ENCODE data around the gene RNF112.

RNF112 gene, protein sequence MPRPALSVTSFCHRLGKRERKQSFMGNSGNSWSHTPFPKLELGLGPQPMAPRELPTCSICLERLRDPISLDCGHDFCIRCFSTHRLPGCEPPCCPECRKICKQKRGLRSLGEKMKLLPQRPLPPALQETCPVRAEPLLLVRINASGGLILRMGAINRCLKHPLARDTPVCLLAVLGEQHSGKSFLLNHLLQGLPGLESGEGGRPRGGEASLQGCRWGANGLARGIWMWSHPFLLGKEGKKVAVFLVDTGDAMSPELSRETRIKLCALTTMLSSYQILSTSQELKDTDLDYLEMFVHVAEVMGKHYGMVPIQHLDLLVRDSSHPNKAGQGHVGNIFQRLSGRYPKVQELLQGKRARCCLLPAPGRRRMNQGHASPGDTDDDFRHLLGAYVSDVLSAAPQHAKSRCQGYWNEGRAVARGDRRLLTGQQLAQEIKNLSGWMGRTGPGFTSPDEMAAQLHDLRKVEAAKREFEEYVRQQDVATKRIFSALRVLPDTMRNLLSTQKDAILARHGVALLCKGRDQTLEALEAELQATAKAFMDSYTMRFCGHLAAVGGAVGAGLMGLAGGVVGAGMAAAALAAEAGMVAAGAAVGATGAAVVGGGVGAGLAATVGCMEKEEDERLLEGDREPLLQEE

DNA sequence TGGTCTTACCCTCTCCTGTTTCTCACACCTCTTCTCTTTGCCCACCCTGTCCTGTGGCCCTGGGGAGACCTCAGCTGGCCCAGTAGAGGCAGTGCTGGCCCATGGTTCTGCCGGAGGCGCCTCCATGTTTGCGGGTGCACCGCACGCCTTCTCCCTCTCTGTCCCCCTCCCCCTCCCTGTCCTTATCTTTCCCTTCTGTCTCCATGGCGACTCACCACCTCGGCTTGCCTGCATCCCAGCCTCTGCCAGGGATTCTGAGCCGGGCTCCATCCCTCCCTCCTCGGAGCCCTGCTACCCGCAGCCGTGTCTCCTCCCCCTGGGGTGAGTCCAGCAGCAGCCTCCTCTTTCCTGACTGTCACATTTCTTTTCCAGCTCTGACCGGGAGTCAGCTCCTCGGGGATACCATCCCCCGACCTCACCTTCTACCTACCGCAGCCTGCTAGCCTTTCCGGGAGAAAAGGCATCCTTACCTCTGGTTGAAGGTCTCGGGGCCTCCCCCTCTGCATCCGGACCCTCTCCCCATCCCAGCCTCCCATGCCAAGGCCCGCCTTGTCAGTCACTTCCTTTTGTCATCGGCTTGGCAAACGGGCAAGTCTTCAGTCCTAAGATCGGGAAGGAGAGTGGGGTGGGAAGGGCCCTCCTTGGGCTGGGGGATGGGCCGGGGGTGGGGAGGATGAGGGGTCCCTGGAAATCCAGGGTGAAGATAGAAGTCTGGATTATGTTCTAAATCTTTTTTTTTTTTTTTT, at the start of gene RNF112:
Gene RNF112 (plus strand): TSS at position 358 of the 746 bp plus-strand sequence. CDS start 177 bp downstream, at position 535.
- ATAC-seq (no peak), DNase-seq (no peak)

DNA sequence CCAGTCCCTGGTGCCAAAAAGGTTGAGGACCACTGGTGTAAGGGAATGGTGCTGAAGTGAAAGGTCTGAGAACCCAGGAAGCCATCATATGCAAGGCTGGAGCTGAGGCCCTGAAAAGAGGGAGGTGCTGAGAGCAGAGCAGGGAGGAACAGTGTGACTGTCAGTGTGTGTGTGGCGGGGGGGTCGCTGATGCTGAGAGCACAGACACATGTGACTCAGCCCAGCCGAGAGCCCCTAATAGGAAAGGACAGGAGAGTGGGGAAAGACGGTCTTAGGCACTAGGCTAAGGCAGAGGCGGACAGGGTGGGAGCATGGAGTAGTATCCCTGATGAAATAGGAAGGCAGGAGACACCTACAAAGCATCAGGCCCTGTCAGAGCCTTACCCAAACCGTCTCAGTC, 49.7 kb upstream of the RNF112 start:
- no peak for DNase-seq
- ATAC-seq, result no peak

DNA sequence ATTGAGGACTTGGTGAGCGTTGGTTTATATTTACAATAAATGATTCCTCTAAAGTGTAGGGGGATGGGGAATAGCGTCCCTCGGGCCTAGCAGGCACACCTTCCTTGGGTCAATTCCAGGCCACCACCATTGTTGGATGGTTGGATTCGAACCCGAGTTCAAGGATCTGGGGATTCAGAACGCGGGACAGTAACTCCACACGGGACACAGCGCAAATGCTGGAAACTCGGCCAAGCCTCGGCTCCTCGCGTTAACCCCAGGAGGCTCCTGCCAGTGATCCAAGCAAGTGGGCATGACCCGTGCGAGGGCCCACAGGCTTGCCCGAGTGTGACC, 49.1 kb upstream of the RNF112 start:
- DNase-seq (no peak), ATAC-seq (no peak)

DNA sequence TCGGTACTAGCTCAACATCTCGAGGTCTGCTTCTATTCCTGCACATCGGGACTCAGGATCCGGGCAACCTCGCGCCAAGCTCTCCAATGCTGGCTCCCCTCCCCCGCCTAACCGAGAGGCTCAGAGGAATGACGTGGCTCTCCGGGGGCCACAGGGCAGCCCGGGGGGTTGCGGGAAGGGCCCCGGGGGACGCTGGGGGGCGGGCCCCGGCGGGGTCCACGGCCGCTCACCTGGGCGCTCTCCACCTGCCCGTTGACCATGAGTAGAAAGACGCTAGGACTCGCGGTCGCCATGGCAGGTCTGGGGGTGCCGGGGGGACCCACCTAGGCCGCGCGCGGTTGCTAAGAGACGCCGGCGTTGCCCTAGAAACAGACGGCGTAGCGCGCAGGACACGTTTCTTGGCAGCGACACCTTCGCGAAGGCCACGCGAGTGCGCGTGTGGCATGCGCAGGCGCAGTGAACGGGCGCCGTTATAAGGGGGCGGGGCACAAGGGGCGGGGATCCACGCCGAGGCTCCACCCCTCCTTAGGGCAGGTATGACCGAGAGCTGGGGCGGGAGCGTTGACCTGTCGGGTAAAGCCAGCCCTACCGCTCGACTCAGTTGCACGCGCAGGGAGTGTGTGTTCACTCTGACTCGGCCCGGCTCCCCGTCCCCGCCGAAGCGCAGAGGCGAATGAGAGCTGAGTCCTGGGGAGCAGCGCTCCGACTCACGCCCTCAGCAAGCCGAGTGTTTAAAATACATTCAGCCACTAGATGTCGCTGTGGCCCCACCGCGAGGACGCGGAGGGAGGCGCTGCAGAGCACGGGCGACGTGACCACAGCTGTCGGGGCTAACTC, 48.5 kb upstream of the RNF112 start, which contains the start of gene B9D1:
Gene B9D1 (minus strand): TSS at position 447 of the 837 bp plus-strand sequence. CDS start 154 bp downstream, at position 293.
- peak; percentile 92 for DNase-seq

DNA sequence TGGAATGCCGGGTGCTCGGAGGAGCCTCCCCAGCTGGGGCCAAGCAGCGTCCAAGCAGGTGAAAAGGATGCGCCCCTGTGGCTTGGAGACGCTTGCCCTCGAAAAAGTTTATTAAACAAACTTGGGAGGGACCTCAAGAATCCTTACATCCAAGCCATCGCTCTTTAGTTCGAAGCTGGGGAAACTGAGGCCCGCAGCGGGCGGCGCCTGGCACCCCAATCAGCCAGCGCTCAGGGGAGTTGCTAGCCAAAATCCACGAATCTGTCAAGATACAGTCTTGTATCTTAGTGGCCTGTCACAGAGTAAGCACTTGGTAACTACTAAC, 48.0 kb upstream of the RNF112 start:
- no peak for ATAC-seq
- DNase-seq, result no peak

More for the DNA sequence above, 48.5 kb upstream of the RNF112 start, which contains the start of gene B9D1:
- peak; percentile 83 for ATAC-seq

DNA sequence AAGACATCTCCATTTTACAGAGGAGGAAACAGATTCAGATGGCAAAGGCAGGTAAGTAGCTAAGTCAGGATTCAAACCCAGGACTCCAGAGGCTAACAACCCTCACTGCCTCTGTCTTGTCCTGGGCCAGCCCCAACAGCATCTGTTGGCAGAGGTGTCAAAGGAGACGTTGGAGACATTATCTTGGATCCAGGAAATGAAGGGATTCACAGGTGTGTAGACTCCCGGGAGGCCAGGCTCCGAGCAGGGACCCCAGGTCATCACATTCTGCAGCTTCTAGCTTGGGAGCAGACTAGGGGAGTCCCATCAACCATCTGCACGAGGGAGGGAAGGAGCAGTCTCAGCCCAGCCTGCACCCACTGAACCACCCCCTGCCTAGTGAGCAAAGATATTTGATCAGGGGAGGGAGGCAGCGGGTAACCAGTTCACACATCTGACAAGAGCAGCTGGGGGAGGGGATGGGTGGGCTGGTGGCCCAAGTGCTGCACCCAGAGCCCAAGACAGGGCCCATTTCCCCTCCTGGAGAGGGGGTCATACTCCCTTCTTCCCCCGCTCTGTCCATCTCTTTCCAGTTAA, 47.5 kb upstream of the RNF112 start:
- DNase-seq (no peak), ATAC-seq (no peak)

DNA sequence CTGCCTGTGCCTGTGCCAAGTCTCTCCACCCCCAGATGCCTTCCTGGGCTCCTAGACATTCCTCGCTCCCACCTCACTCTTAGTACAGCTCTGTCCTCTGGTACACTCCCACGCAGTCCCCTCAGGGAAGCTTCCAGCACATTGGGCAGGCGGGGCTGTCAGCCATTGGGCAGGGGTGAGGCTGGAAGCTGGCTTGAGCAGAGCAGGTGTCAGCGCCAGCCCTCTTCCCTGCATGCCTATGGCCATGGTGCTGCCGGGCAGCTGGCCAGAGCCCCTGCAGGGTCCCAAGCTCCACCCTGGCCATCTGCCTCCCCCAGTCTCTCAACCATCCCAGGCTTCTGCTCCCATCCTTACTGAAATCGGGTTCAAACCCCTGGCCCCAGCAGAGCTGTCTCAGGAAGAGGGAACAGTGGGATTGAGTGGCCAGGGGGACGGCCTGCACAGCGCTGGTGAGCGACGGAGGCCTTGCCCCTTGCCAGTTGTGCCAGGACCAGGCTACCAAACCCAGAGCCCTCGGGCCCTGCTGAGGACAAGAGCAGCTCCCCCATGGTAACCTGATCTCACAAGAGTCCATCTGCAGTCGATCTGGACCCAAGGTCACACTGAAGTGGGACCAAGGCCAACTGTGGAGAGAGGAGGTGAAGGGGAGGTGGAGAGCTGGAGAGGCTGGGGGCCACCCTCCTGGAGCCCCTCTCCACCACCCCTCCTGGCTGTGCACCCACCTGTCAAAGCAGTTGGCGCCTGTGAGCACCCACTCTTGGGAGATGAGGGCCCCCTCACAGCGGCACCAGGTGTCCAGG, 46.1 kb upstream of the RNF112 start:
- DNase-seq, result no peak
- no peak for ATAC-seq

DNA sequence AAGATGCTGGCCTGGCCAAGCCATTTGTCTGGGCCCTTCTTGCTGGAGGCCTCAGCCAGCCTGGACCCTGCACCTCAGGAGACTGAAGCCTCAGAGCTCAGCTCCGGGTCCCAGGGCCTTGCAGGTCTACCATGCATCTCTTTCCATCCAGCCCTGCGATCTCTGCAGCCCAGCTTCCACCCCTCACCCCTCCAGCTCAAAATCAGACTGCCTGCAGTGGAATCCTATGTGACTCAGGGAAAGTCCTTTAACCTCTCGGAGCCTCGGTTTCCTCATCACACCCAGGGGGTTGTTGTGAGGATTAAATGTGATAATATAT, 45.6 kb upstream of the RNF112 start:
- ATAC-seq (no peak), DNase-seq (no peak)

DNA sequence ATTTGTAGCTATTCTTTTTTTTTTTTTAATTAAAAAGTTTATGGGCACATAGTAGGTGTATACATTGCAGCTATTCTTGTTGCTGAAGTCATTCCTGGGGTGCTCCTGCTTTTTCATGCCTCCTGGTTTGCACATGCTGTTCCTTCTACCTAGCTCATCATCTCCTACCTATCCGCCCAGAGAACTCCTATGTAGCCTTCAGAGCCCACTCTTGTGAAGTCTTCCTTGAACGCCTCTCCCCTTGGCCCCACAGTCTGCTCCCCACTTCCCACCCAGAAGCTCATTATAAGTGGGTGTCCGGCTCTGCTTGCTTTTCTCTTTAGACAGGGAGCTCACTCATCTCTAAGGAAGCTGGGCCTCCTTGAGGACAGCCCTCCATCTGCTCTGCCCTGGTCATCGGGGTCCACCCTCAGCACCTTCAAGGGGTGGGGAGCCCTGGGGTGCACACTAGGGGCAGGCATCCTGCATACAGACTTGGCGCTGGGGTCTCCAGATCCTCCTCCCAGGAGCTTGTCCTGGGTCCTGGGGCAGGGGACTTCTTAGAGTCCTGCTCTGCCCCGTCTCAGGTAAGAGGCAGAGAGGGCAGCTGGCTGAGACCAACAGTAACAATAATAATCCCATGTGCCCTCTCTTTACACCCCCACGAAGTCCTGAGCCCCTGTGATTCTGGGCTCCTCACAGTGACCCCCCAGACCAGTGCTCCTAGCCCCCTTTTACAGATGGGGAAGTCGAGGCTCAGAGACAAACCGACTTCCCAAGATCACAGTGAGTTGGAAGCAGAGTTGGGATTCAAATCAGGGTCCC, 45.0 kb upstream of the RNF112 start:
- ATAC-seq, result no peak
- DNase-seq, result no peak

DNA sequence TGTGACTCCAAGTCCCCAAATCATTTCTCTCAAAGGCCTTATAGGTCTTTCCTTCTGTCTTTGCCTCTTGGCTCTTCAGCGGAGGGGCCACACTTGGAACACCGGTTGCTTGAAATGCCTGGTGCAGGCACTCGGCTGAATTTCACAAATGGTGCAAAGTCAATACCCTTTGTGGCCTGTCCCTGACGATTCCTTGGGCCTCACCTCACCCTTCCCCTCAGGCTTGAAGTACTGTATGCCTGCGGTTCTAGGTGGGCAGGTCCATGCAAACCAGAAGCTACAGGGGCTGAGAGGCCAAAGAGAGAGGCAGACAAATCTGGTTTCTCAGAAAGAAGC, 44.4 kb upstream of the RNF112 start:
- no peak for ATAC-seq

DNA sequence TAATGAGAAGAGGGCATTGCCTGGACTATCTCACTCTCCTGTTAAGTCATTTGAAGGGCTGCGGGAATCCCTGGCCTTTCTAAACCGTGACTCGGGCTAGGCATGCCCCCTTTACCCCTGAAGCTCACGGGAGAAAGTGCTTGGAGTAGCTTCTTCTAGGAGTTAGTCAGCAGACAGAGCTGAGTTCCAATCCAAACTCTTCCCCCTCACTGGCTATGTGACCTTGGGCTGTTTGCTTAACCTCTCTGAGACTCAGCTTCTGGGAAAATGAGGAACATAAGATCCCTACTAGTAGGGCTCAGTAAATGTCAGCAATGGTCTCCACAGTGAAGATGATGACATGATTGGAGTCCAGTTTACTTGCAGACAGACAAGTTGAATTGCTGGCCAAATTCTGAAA, 42.8 kb upstream of the RNF112 start:
- no peak for ATAC-seq
- no peak for DNase-seq

More for the DNA sequence above, 44.4 kb upstream of the RNF112 start:
- no peak for DNase-seq

DNA sequence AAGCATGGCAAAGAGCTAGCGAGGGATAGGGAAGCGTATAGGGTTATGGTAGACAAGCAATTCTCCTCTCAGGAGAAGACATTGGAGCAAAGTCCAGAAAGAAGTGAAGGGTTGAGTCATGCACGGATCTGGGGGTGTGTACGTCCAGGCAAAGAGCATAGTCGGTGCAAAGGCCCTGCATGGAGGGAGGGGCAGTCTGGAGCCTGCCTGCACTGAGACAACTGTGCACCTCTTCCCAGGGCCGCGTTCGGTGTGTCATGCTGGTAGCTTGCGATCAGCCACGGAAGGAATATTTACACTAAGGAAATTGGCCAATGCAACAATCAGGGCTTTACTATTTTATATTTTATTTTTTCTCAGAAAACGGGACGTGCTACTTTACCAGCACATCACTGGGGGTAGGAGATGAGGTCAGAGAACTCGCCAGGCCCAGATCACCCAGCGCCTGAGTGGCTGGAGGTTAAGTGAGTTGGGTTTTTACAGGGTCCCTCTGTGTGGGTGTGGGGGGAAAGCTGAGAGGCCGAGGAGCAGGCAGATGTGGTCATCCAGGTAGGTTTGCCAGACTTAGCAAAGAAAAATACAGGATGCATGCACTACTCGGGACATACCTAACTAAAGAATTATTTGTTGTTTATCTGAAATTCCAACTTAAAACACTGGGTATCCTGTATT, 41.8 kb upstream of the RNF112 start:
- ATAC-seq (no peak), DNase-seq (no peak)

DNA sequence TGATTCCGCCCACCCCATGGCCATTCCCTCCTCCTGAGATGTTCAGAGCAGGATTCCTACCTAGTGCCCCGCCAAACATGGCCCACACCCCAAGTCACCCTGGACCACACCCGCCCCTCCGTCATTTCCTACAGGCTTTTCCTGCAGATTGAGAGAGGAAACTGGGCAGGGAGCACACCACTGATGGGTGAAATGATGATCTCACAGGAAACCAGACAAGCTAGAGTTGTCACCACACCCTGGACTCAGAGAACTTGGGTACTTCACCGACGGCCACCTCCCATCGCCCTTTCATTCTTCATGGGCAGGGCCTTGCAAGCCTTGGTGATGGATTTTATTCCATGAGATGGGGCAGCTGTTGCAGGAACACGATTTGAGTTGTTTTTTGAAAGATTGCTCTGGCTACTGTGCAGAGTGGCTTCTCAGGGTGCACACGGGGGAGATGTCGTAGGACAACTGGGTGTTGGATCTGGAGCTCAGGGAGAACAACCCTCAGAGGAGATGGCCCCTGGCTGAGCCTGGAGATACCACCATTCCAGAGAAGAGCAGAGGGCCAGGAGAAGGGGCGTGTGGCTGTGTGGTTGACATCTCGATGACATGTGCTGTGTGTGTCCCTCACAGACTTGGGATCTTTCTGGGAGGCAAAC, 41.1 kb upstream of the RNF112 start:
- no peak for DNase-seq
- peak; percentile 24 for ATAC-seq

DNA sequence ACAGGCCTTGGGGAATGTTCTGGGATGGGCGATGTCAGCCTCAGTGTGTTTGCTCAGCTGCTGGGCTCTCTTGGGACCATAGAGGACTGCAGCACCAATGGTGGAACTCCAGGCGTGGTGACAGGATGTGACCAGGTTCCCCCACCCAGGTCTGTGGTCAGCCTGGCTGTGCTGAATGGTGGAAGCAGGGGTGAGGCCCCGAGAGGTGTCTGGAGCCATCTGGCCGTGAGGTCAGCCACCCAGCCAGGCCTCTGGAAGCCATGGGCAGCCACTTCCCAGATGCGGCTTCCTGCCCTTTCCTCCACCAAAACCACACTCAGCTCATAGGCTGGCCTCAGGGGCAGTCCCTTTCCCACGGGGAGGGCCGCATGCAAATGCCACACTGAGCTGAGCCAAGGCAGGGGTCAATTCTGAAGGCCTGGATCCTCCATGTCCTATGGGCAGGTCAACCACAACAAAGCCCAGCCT, 40.5 kb upstream of the RNF112 start:
- peak; percentile 16 for ATAC-seq

DNA sequence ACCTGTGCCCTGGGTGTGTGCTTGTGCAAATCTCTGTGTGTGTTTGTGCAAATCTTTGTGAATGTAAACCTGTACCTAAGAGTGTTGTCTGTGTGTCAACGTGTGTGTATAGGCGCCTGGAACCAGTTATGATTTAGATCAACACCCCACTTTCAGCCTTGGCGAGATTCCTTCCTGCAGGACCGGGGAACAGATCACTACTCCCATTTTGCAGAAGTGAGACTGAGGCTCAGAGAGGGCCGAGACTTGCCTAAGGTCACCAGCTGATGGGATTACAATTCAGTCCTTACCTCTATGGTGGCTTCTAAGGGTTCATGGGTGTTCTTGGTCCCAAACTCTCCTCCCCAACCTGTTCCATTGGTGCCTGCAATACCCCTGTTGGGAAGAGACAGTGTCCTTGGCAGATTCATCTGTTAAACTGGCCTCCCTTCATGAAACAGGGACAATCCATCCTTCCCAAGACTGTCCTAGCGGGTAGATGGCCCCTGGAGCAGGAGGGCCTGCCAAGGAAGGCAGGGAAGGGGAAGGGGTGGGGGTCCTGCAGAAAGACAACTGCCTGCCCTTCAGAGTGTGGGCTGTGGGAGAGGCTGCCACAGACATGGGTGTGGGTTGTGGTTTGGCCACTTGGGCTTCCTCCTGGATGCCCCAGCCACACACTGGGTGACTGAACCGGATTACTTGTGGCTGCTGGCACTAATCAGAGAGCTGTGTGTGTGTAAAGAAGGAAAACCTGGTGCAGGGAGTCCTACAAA, 39.6 kb upstream of the RNF112 start:
- DNase-seq (no peak), ATAC-seq (no peak)

More for the DNA sequence above, 40.5 kb upstream of the RNF112 start:
- peak; percentile 33 for DNase-seq

DNA sequence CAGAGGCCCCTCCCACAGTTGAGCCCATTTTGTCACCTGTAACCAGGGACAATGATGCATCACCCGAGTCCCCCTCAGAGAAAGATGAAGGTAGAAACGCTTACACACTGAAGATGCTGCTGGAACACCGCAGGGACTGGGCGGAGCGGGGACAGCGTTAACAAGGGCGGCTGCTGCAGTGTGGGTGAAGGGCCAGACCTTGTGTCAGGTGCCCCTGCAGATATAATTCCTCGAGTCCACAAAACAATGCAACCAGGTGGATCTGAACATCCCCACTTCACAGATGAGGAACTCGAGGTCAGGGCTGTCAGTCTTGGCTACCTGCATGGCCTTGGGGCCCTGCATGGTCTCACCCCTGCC, 39.0 kb upstream of the RNF112 start:
- ATAC-seq, result peak; percentile 7
- no peak for DNase-seq

DNA sequence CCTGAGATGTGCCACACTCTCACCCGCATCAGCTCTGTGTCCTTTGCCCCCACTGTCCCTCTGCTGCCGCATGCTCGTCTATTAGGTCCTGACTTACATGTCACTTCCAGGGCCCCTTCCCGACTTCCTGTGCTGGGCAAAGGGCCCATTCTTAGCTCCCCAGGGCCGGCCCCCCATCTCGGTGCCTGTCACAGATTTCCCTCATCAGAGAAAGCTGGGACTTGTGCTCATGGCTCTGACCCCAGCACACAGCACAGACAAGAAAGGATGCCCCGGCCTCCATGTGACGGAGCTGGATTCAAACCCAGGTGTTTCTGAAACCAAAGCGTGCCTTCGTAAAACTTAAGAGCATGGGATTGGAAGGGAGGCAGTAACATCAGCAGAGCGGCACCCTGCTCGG, 38.6 kb upstream of the RNF112 start:
- no peak for DNase-seq
- no peak for ATAC-seq

DNA sequence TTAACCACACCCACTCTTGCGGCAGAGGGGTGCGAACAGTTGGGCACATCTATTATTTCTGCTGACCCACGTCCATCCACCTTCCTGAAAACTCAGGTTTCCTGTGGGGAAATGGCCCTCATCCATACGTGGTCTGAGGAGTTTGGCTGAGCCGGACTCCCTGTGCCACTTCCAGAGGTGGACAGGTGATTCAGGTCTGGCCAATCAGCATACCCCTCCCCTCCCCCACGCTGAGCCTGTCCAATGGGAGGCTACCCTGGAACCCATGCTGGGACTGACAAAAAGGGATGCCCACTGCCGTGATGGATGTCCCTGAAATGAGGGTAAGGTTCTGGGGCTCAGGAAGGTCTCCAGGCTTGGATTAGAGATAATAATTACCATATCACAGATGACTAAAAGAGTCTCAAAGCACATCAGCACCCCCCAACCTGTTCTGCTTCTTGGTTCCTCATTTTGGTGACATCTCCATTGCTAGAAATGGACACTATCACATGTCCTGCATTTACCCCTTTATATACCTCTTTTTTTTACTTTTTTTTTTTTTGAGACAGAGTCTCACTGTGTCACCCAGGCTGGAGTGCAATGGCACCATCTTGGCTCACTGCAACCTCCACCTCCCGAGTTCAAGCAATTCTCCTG, 38.0 kb upstream of the RNF112 start:
- DNase-seq (no peak), ATAC-seq (no peak)

Data from stimulated activated naive CD8-positive, alpha-beta T cell treated with anti-CD3 and anti-CD28 coated beads, Interleukin-15, Interleukin-2, amounts not matched to agents 100 U/mL and 50 U/mL, for 24 hours (primary cell).